GM12878 (cell line): ENCODE data around the gene DPY19L2.
"Not testable (repeated sequence)": the region's sequence is repeated elsewhere in the genome, so short reads cannot be mapped to it uniquely, and the experiment has no call there.

ENCODE experiments used
- BRCA1 ChIP-seq: IDR thresholded peaks from 2 replicates; pipeline ENCODE4 v1.6.1; 2011; ENCODE audit warnings: low read depth, low read length, improper control_type of control experiment
- CTCF ChIP-seq, 3 experiments: IDR thresholded peaks in 2 of 3; conservative IDR thresholded peaks in 1 of 3; 2 replicates each; pipeline ENCODE4 v1.5.1; 2011; ENCODE audit warnings: low read depth in 3 of 3, low read length in 3 of 3, mild to moderate bottlenecking in 3 of 3, control low read depth in 2 of 3, moderate library complexity in 2 of 3, inconsistent platforms in 1 of 3, mixed read lengths in 1 of 3; ENCODE audit not compliant: control insufficient read depth in 2 of 3, insufficient read depth in 1 of 3; ENCODE audit errors: extremely low read depth in 1 of 3
- NFYB ChIP-seq: IDR thresholded peaks from 2 replicates; pipeline ENCODE4 v1.6.1; 2011; ENCODE audit warnings: low read depth, mild to moderate bottlenecking, low read length, improper control_type of control experiment, moderate library complexity; ENCODE audit not compliant: insufficient read depth
- POLR2AphosphoS2 ChIP-seq: IDR thresholded peaks from 2 replicates; pipeline ENCODE4 v1.6.1; 2011; ENCODE audit warnings: low read depth, mild to moderate bottlenecking, low read length, improper control_type of control experiment, moderate library complexity

- not testable (repeated sequence) for TF ChIP-seq CTCF (IDR thresholded peaks at IDR 0.05 in 2 of 3, conservative IDR thresholded peaks at IDR 0.05 in 1 of 3; ENCODE audit: control insufficient read depth in 2 of 3, extremely low read depth in 1 of 3, insufficient read depth in 1 of 3, low read depth in 3 of 3, low read length in 3 of 3); NFYB; POLR2AphosphoS2; BRCA1
Measured at GRCh38 chr12:63656407-63656806, 11.9 kb downstream of the DPY19L2 start.
